A673 (cell line): ENCODE data around the gene VPS52.

ENCODE experiments used
- EZH2 ChIP-seq: fragments of 200-600 bp; sonication (generic); IDR thresholded peaks from 2 replicates; pipeline ENCODE4 v1.6.1; 2017; ENCODE audit warnings: borderline replicate concordance, low read depth, mild to moderate bottlenecking, mixed read lengths, antibody characterized with exemption, low read length; ENCODE audit not compliant: poor library complexity, severe bottlenecking
- TF ChIP-seq, protein P1 (sequence below): fragments of 300-800, 200-600 bp; sonication (generic); conservative IDR thresholded peaks from 2 replicates; pipeline ENCODE4 v1.5.1; 2017; ENCODE audit warnings: low read depth, mild to moderate bottlenecking, antibody characterized with exemption, low read length, moderate library complexity, mixed read lengths

DNA sequence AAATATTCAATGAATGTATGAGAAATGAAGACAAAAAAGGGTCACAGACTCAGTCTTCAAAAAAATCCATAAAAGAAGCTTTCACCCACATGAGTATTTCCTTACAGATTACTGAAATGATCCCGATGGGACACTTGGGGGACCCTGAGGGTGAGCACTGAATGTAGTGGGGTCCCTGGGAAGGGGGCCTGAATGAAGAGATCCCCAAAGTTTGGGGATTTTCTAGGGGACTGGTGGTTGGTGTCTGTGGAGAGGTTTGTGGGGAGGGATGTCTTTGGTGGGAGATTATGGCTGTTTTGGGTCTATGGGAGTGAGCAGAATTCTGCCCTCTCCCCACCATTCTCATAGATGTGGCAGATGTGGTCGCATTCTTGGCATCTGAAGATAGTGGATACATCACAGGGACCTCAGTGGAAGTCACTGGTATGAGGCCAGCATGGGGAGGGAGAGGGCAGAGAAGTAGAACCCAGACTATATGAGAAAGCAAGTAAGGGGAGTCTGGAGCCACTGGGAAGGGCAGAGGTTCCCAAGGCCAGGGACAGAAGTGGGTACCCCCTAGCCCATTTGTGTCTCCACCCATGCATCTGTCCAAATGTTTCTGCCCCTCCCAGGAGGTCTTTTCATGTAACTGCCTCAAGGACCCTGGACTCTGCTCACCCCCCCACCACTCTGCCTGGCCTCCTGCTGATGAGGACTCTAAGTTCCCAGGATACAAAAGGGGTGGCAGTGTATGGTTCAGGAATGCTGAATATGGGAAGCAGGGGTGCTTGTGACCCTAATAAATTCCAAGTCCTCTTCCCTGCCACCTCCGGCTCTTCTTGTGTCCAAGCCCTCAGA lies 65.4 kb downstream of the VPS52 start:
- TF ChIP-seq, protein P1, sequence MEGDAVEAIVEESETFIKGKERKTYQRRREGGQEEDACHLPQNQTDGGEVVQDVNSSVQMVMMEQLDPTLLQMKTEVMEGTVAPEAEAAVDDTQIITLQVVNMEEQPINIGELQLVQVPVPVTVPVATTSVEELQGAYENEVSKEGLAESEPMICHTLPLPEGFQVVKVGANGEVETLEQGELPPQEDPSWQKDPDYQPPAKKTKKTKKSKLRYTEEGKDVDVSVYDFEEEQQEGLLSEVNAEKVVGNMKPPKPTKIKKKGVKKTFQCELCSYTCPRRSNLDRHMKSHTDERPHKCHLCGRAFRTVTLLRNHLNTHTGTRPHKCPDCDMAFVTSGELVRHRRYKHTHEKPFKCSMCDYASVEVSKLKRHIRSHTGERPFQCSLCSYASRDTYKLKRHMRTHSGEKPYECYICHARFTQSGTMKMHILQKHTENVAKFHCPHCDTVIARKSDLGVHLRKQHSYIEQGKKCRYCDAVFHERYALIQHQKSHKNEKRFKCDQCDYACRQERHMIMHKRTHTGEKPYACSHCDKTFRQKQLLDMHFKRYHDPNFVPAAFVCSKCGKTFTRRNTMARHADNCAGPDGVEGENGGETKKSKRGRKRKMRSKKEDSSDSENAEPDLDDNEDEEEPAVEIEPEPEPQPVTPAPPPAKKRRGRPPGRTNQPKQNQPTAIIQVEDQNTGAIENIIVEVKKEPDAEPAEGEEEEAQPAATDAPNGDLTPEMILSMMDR, result no peak
- TF ChIP-seq EZH2, result no peak
